Stimulated activated CD8-positive, alpha-beta memory T cell treated with anti-CD3 and anti-CD28 coated beads, Interleukin-12 subunit alpha, Interleukin-12 subunit beta, amount 100 ng/mL, for 4 hours (primary cell): ENCODE results near the gene SIRT6.
"Not testable (repeated sequence)": the region's sequence is repeated elsewhere in the genome, so short reads cannot be mapped to it uniquely, and the experiment has no call there.

Source experiments
- DNase-seq: peaks from one replicate; pipeline ENCODE4 v3.0.0-alpha.2; 2020; ENCODE audit warnings: low read depth

SIRT6 gene

GRCh38 chr19:4134351-4134750 is 48.0 kb downstream of the SIRT6 start:
- DNase-seq = no peak

- DNase-seq = no peak
Measured at GRCh38 chr19:4130744-4131438, 51.5 kb downstream of the SIRT6 start.

GRCh38 chr19:4129050-4129449 is 53.3 kb downstream of the SIRT6 start:
- DNase-seq = not testable (repeated sequence)

GRCh38 chr19:4127322-4127721 is 55.0 kb downstream of the SIRT6 start:
- not testable (repeated sequence) for DNase-seq

DNA sequence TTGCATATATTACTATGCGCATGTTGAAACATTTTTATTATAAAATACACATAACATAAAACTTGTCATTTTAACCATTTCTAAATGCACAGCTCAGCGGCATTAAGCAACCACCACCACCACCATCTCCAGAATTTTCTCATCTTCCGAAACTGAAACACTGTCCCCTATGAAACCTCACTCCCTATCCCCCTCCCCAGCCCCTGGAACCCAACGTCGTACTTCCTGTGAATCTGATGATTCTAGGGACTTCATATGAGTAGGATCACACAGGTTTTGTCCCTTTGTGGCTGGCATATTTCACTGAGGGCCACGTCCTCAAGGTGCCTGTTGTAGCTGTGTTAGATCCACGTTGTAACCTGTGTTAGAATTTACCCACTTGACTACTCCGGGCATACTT is 57.7 kb downstream of the SIRT6 start:
- DNase-seq = no peak
